Mesendoderm (in vitro differentiated cells): ENCODE data around the gene FER1L5.

Source experiments
- DNase-seq: peaks from one replicate; pipeline ENCODE4 v3.0.0; 2013
- H2AK5ac ChIP-seq: 2 replicates; pipeline ENCODE4 v1.6.1; 2013; ENCODE audit warnings: low read length, inconsistent platforms
- H2BK120ac ChIP-seq: 2 replicates; pipeline ENCODE4 v1.6.1; 2013; ENCODE audit warnings: low read depth, mild to moderate bottlenecking, low read length, moderate library complexity, mixed read lengths
- H2BK15ac ChIP-seq: replicated peaks from 2 replicates; pipeline ENCODE4 v1.6.1; 2013; ENCODE audit warnings: low read depth, mild to moderate bottlenecking, moderate library complexity
- H2BK5ac ChIP-seq: 2 replicates; pipeline ENCODE4 v1.6.1; 2013; ENCODE audit warnings: low read length, inconsistent platforms
- H3K18ac ChIP-seq: 2 replicates; pipeline ENCODE4 v1.6.1; 2013; ENCODE audit warnings: mild to moderate bottlenecking, low read length, mixed read lengths
- H3K23ac ChIP-seq: one replicate; pipeline ENCODE4 v1.6.1; 2013; ENCODE audit warnings: low read length
- H3K27ac ChIP-seq: 2 replicates; pipeline ENCODE4 v1.5.1; 2013; ENCODE audit warnings: low read depth, mild to moderate bottlenecking, inconsistent platforms, low read length, moderate library complexity
- H3K27me3 ChIP-seq: 2 replicates; pipeline ENCODE4 v1.6.1; 2013; ENCODE audit warnings: low read length, control low read depth, mild to moderate bottlenecking, inconsistent platforms; ENCODE audit not compliant: insufficient read depth, poor library complexity
- H3K36me3 ChIP-seq: 2 replicates; pipeline ENCODE4 v1.6.1; 2013; ENCODE audit warnings: low read length, inconsistent platforms; ENCODE audit not compliant: control insufficient read depth, insufficient read depth
- H3K4ac ChIP-seq: one replicate; pipeline ENCODE4 v1.6.1; 2013; ENCODE audit warnings: low read depth, mild to moderate bottlenecking, low read length, moderate library complexity
- H3K4me1 ChIP-seq: 2 replicates; pipeline ENCODE4 v1.6.1; 2013; ENCODE audit warnings: low read depth, low read length, inconsistent platforms; ENCODE audit not compliant: control insufficient read depth
- H3K4me2 ChIP-seq: 2 replicates; pipeline ENCODE4 v1.6.1; 2013; ENCODE audit warnings: low read length
- H3K4me3 ChIP-seq: 2 replicates; pipeline ENCODE4 v1.5.1; 2013; ENCODE audit warnings: mild to moderate bottlenecking, low read length
- H3K56ac ChIP-seq: one replicate; pipeline ENCODE4 v1.6.1; 2013; ENCODE audit warnings: low read length
- H3K79me1 ChIP-seq: 2 replicates; pipeline ENCODE4 v1.6.1; 2013; ENCODE audit warnings: low read length, inconsistent platforms
- H3K79me2 ChIP-seq: 2 replicates; pipeline ENCODE4 v1.6.1; 2013; ENCODE audit warnings: mild to moderate bottlenecking, low read length; ENCODE audit not compliant: control insufficient read depth, insufficient read depth
- H3K9ac ChIP-seq: 2 replicates; pipeline ENCODE4 v1.6.1; 2013; ENCODE audit warnings: low read length, inconsistent platforms
- H4K5ac ChIP-seq: one replicate; pipeline ENCODE4 v1.6.1; 2013; ENCODE audit warnings: low read length
- H4K8ac ChIP-seq: one replicate; pipeline ENCODE4 v1.6.1; 2013; ENCODE audit warnings: low read depth, mild to moderate bottlenecking, control low read depth, low read length, moderate library complexity
- WGBS: extraction: QIAGEN DNeasy Blood & Tissue Kit; methylation state at CpG from one replicate; pipeline ENCODE4 v1.1.7; 2013; ENCODE audit warnings: low lambda C conversion rate, missing lambda C conversion rate; ENCODE audit not compliant: insufficient coverage; ENCODE audit errors: extremely low coverage; 5-methylcytosine and 5-hydroxymethylcytosine counted together

Gene FER1L5

DNA sequence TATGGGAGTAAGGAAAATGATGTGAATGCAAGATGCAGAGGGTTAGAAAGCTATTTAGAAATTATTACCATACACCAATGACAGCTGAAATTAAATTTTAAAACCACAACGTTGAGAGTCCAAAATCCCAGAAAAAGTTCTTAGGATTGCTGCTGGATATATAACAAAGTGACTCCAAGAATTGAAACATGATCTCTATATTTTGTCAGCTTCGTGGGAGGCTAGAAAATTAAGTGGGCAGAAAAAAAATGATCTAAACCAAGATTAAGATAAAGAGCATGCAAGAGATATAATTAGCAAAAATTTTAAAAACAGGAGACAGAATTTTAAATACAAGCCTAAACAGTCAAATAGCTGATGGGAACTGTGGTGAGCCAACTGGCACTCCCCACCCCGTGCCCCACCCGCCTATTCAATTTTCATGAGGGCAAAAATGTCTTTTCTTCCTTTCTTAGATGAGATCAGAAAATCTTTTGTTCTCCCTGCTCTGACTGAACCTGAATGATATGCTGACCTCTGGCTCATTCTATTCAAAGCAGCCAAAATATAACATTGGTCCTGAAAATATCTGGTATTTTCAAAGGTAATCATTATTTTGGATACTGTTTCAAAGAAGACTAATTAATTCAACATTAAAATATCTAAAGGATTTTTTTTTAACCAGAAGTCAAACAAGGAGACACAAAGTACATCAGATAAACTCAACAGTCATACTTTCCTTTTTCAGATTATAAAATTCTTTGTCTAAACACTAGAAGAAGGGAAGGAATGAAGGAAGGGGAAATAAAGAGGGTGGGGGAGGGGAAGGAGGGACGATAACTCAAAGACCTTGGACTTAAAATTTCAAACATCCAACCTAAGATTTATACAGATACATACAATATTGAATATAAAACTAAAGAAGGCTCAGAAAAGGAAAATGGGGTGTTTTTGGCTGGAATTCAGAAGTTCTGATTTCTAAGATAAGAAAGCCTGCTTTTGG is 16.7 kb upstream of the FER1L5 start:
- Histone ChIP-seq H3K18ac (no peak overlapping the region), H4K5ac (no peak overlapping the region), H3K79me2 (no peaks in the 10 kb centered on the region), H3K27ac (no peak overlapping the region), H3K4me1 (no peaks in the 10 kb centered on the region), H2AK5ac (no peak overlapping the region), H2BK15ac (no peak overlapping the region), H3K4ac (no peak overlapping the region), H3K56ac (no peak overlapping the region), H3K9ac (no peak overlapping the region), H4K8ac (no peak overlapping the region), H3K36me3 (no peaks in the 10 kb centered on the region), H2BK5ac (no peak overlapping the region), H3K79me1 (peaks cover 5% of the 10 kb centered on the region), H3K4me2 (no peak overlapping the region), H2BK120ac (no peak overlapping the region), H3K4me3 (no peak overlapping the region), H3K27me3 (no peaks in the 10 kb centered on the region), H3K23ac (no peak overlapping the region)
- DNase-seq, result no peak
- no CpG with 5 or more reads among the region's 5 CpGs for WGBS

DNA sequence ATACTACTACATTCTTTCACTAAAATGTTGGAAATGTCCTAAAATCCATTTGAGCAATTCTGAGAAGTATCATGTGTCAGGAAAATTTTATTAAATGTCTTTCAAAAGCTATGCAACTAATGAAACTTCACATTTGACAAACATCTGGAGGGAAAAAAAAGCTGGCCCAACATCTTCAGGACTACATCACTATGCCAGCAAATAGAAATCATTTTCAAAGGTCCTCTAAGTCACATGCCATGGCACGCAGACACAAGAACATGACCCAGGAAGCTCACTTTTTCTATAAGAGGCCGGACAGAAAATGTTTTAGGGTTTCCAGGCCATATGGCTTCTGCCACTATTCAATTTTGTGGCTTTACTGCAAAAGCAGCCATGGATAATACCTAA is 16.0 kb upstream of the FER1L5 start:
- H2BK5ac ChIP-seq, result no peak overlapping the region
- no peaks in the 10 kb centered on the region for H3K4me1 ChIP-seq
- H4K8ac ChIP-seq, result no peak overlapping the region
- H3K18ac ChIP-seq, result no peak overlapping the region
- H2AK5ac ChIP-seq, result no peak overlapping the region
- no peak overlapping the region for H3K56ac ChIP-seq
- no peak for DNase-seq
- no peaks in the 10 kb centered on the region for H3K36me3 ChIP-seq
- H3K4me3 ChIP-seq, result no peak overlapping the region
- H3K23ac ChIP-seq, result no peak overlapping the region
- no peak overlapping the region for H3K4me2 ChIP-seq
- no peak overlapping the region for H3K9ac ChIP-seq
- no peak overlapping the region for H2BK15ac ChIP-seq
- no peak overlapping the region for H2BK120ac ChIP-seq
- no peak overlapping the region for H3K4ac ChIP-seq
- no peak overlapping the region for H4K5ac ChIP-seq
- H3K79me1 ChIP-seq, result peaks cover 5% of the 10 kb centered on the region
- H3K79me2 ChIP-seq, result no peaks in the 10 kb centered on the region
- no peak overlapping the region for H3K27ac ChIP-seq
- WGBS, result no CpG with 5 or more reads among the region's 2 CpGs
- H3K27me3 ChIP-seq, result no peaks in the 10 kb centered on the region

- Histone ChIP-seq H3K23ac (no peak overlapping the region), H3K79me1 (peaks cover 8% of the 10 kb centered on the region), H3K18ac (no peak overlapping the region), H2AK5ac (no peak overlapping the region), H3K9ac (no peak overlapping the region), H3K27ac (no peak overlapping the region), H3K56ac (no peak overlapping the region), H2BK15ac (no peak overlapping the region), H3K4me2 (no peak overlapping the region), H4K8ac (no peak overlapping the region), H3K27me3 (no peaks in the 10 kb centered on the region), H2BK120ac (no peak overlapping the region), H4K5ac (no peak overlapping the region), H3K36me3 (no peaks in the 10 kb centered on the region), H3K4me1 (peaks cover 2% of the 10 kb centered on the region), H2BK5ac (no peak overlapping the region), H3K4ac (no peak overlapping the region), H3K4me3 (no peak overlapping the region), H3K79me2 (peaks cover 2% of the 10 kb centered on the region)
- DNase-seq, result no peak
- no CpG with 5 or more reads among the region's 4 CpGs for WGBS
Measured at GRCh38 chr2:96631804-96632435, 10.6 kb upstream of the FER1L5 start.

- H2BK15ac ChIP-seq, result no peak overlapping the region
- no peak overlapping the region for H3K23ac ChIP-seq
- H3K4ac ChIP-seq, result no peak overlapping the region
- no peak overlapping the region for H3K4me2 ChIP-seq
- WGBS, result no CpG with 5 or more reads among the region's 9 CpGs
- no peak overlapping the region for H3K56ac ChIP-seq
- H2AK5ac ChIP-seq, result no peak overlapping the region
- H4K8ac ChIP-seq, result no peak overlapping the region
- H3K79me2 ChIP-seq, result peaks cover 10% of the 10 kb centered on the region
- H4K5ac ChIP-seq, result no peak overlapping the region
- no peak overlapping the region for H2BK5ac ChIP-seq
- peaks cover 2% of the 10 kb centered on the region for H3K4me1 ChIP-seq
- no peaks in the 10 kb centered on the region for H3K27me3 ChIP-seq
- no peak overlapping the region for H2BK120ac ChIP-seq
- H3K27ac ChIP-seq, result no peak overlapping the region
- DNase-seq, result no peak
- no peaks in the 10 kb centered on the region for H3K36me3 ChIP-seq
- no peak overlapping the region for H3K18ac ChIP-seq
- no peak overlapping the region for H3K4me3 ChIP-seq
- no peak overlapping the region for H3K9ac ChIP-seq
- H3K79me1 ChIP-seq, result peaks cover 13% of the 10 kb centered on the region
Measured at GRCh38 chr2:96633641-96634040, 8.9 kb upstream of the FER1L5 start.

GRCh38 chr2:96636551-96637171 is 5.9 kb upstream of the FER1L5 start:
- H3K27ac ChIP-seq, result no peak overlapping the region

More at GRCh38 chr2:96636551-96637171, 5.9 kb upstream of the FER1L5 start:
- Histone ChIP-seq H2BK5ac (no peak overlapping the region), H4K5ac (no peak overlapping the region), H3K27me3 (no peaks in the 10 kb centered on the region), H3K79me1 (peaks cover 13% of the 10 kb centered on the region), H3K4ac (no peak overlapping the region), H4K8ac (no peak overlapping the region), H3K56ac (peak overlapping the region; percentile 2), H3K9ac (peak overlapping the region; percentile 85), H3K4me3 (no peak overlapping the region), H2AK5ac (no peak overlapping the region), H3K18ac (no peak overlapping the region), H2BK15ac (no peak overlapping the region), H3K4me1 (peaks cover 2% of the 10 kb centered on the region), H2BK120ac (no peak overlapping the region), H3K79me2 (peaks cover 10% of the 10 kb centered on the region), H3K4me2 (peak overlapping the region; percentile 29), H3K36me3 (no peaks in the 10 kb centered on the region), H3K23ac (no peak overlapping the region)
- no peak for DNase-seq
- WGBS, result no CpG with 5 or more reads among the region's 14 CpGs
